Trophoblast cell (in vitro differentiated cells and primary cell): ENCODE results near the gene SKAP1.

ENCODE experiments used
- DNase-seq, 2 donors: peaks; one replicate each; pipeline ENCODE4 v3.0.0-alpha.2; 2016
- H2AFZ ChIP-seq: 2 replicates; pipeline ENCODE4 v1.6.1; 2013; ENCODE audit warnings: low read length, moderate library complexity, mild to moderate bottlenecking; ENCODE audit not compliant: insufficient read depth, poor library complexity
- H2AK5ac ChIP-seq: 2 replicates; pipeline ENCODE4 v1.6.1; 2013; ENCODE audit warnings: mild to moderate bottlenecking, low read length
- H2BK120ac ChIP-seq: 2 replicates; pipeline ENCODE4 v1.6.1; 2013; ENCODE audit warnings: low read length, mild to moderate bottlenecking, moderate library complexity; ENCODE audit not compliant: insufficient read depth, poor library complexity
- H2BK12ac ChIP-seq: 2 replicates; pipeline ENCODE4 v1.6.1; 2013; ENCODE audit warnings: mild to moderate bottlenecking, low read length, moderate library complexity
- H2BK5ac ChIP-seq: 2 replicates; pipeline ENCODE4 v1.6.1; 2013; ENCODE audit warnings: low read length, low read depth, moderate library complexity, mild to moderate bottlenecking; ENCODE audit not compliant: poor library complexity
- H3K14ac ChIP-seq: 2 replicates; pipeline ENCODE4 v1.6.1; 2013; ENCODE audit warnings: mild to moderate bottlenecking, low read length
- H3K18ac ChIP-seq: 2 replicates; pipeline ENCODE4 v1.6.1; 2013; ENCODE audit warnings: mild to moderate bottlenecking, low read length
- H3K23ac ChIP-seq: 2 replicates; pipeline ENCODE4 v1.6.1; 2013; ENCODE audit warnings: low read length
- H3K27ac ChIP-seq: 2 replicates; pipeline ENCODE4 v1.5.1; 2013; ENCODE audit warnings: low read depth, mild to moderate bottlenecking, inconsistent platforms, low read length, moderate library complexity
- H3K27me3 ChIP-seq: 2 replicates; pipeline ENCODE4 v1.6.1; 2013; ENCODE audit warnings: inconsistent platforms, mild to moderate bottlenecking, low read length, moderate library complexity; ENCODE audit not compliant: insufficient read depth
- H3K36me3 ChIP-seq, 2 experiments: 1 replicate in 1 of 2; 2 replicates in 1 of 2; pipeline ENCODE4 v1.6.1; 2013; ENCODE audit warnings: low read length in 2 of 2, mild to moderate bottlenecking in 2 of 2, moderate library complexity in 1 of 2; ENCODE audit not compliant: insufficient read depth in 2 of 2, control insufficient read depth in 1 of 2
- H3K4ac ChIP-seq: 2 replicates; pipeline ENCODE4 v1.6.1; 2013; ENCODE audit warnings: low read depth, mild to moderate bottlenecking, low read length, moderate library complexity
- H3K4me1 ChIP-seq, 2 experiments: 1 replicate in 1 of 2; 2 replicates in 1 of 2; pipeline ENCODE4 v1.6.1; 2013; ENCODE audit warnings: low read length in 2 of 2, mild to moderate bottlenecking in 2 of 2, moderate library complexity in 1 of 2; ENCODE audit not compliant: insufficient read depth in 2 of 2, control insufficient read depth in 1 of 2
- H3K4me2 ChIP-seq: 2 replicates; pipeline ENCODE4 v1.6.1; 2013; ENCODE audit warnings: inconsistent platforms, mild to moderate bottlenecking, low read length, moderate library complexity
- H3K4me3 ChIP-seq: 2 replicates; pipeline ENCODE4 v1.5.1; 2013; ENCODE audit warnings: mild to moderate bottlenecking, low read depth, low read length, inconsistent platforms
- H3K79me1 ChIP-seq: one replicate; pipeline ENCODE4 v1.6.1; 2013; ENCODE audit warnings: low read length
- H3K79me2 ChIP-seq: 2 replicates; pipeline ENCODE4 v1.6.1; 2013; ENCODE audit warnings: low read length, mild to moderate bottlenecking; ENCODE audit not compliant: control insufficient read depth, insufficient read depth, poor library complexity
- H3K9ac ChIP-seq: 2 replicates; pipeline ENCODE4 v1.6.1; 2013; ENCODE audit warnings: mild to moderate bottlenecking, low read length
- H3K9me3 ChIP-seq: 2 replicates; pipeline ENCODE4 v1.6.1; 2013; ENCODE audit warnings: low read depth, mild to moderate bottlenecking, control low read depth, inconsistent platforms, low read length; ENCODE audit not compliant: insufficient read depth
- H4K12ac ChIP-seq: 2 replicates; pipeline ENCODE4 v1.6.1; 2013; ENCODE audit warnings: low read depth, mild to moderate bottlenecking, low read length, moderate library complexity
- H4K8ac ChIP-seq: 2 replicates; pipeline ENCODE4 v1.6.1; 2013; ENCODE audit warnings: low read depth, mild to moderate bottlenecking, low read length, moderate library complexity
- H4K91ac ChIP-seq: one replicate; pipeline ENCODE4 v1.6.1; 2013; ENCODE audit warnings: low read depth, mild to moderate bottlenecking, low read length, moderate library complexity
- WGBS: extraction: QIAGEN DNeasy Blood & Tissue Kit; methylation state at CpG from one replicate; pipeline ENCODE4 v1.1.7; 2013; ENCODE audit warnings: missing lambda C conversion rate; ENCODE audit not compliant: insufficient read length, insufficient coverage; ENCODE audit errors: extremely low coverage; 5-methylcytosine and 5-hydroxymethylcytosine counted together

The SKAP1 gene

DNA sequence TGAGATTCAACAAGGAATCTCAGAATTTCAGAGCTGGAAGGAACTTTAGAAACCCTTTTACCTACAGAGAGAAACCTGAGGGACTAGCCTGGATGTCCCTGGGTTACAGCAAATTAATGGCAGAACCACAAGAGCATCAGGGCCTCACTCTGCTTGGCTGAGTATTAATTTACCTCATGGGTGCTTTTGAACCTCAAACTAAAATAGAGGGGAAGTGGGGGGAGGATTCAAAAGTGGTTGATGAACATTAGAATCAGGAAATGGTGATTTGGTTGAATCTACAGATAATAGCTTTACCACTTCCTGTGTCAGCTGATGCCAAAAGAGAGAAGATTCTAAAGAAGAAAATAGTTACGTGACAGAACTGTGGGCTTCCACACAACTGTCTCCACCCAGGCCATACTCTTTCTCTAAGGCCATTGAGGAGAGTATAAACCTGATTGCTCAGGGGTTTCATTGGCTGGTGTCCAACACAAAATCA is 11.3 kb upstream of the SKAP1 start:
- no peak overlapping the region for H3K14ac ChIP-seq
- H3K27me3 ChIP-seq = no peaks in the 10 kb centered on the region
- WGBS = no CpG with 5 or more reads among the region's 1 CpG
- H3K4me2 ChIP-seq = no peak overlapping the region
- no peaks in the 10 kb centered on the region for H3K79me1 ChIP-seq
- H4K91ac ChIP-seq = no peak overlapping the region
- H3K79me2 ChIP-seq = no peaks in the 10 kb centered on the region
- H3K27ac ChIP-seq = no peak overlapping the region
- no peak overlapping the region for H3K23ac ChIP-seq
- H2BK12ac ChIP-seq = no peak overlapping the region
- H2BK120ac ChIP-seq = no peak overlapping the region
- H3K4ac ChIP-seq = no peak overlapping the region
- H3K4me3 ChIP-seq = no peak overlapping the region
- no peaks in the 10 kb centered on the region for H3K4me1 ChIP-seq
- no peak overlapping the region for H4K8ac ChIP-seq
- no peaks in the 10 kb centered on the region for H3K9me3 ChIP-seq
- H3K9ac ChIP-seq = no peak overlapping the region
- H3K18ac ChIP-seq = no peak overlapping the region
- no peaks in the 10 kb centered on the region for H3K36me3 ChIP-seq
- no peak overlapping the region for H2AFZ ChIP-seq
- no peak overlapping the region for H2AK5ac ChIP-seq
- no peak overlapping the region for H4K12ac ChIP-seq
- no peak overlapping the region for H2BK5ac ChIP-seq
- no peak for DNase-seq

DNA sequence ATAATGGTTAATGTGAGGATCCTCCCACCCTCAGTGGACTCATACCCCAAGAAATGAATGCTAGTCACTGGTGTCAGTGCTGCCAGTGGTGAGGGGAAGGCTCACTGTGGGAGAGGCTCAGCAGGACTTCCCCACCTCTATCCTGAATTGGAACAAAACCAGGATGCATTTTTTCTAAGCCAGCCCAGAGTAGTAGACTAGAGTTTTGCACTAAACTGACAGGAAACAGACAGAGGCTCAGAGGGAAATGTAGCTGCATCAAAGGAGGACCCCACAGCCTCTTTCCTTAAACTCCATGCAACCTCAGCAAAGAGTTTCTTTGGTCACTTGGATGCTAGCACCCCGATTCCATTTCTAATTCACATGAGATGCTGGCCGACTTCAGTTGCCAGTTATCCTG is 10.7 kb upstream of the SKAP1 start:
- no peaks in the 10 kb centered on the region for H3K9me3 ChIP-seq
- H4K8ac ChIP-seq = no peak overlapping the region
- H2AK5ac ChIP-seq = no peak overlapping the region
- no peak for DNase-seq
- H3K79me2 ChIP-seq = no peaks in the 10 kb centered on the region
- H2AFZ ChIP-seq = no peak overlapping the region
- no peak overlapping the region for H2BK120ac ChIP-seq
- no peak overlapping the region for H3K4me2 ChIP-seq
- H2BK5ac ChIP-seq = no peak overlapping the region
- H3K14ac ChIP-seq = no peak overlapping the region
- no peaks in the 10 kb centered on the region for H3K27me3 ChIP-seq
- H3K4me3 ChIP-seq = no peak overlapping the region
- no peak overlapping the region for H3K9ac ChIP-seq
- H4K12ac ChIP-seq = no peak overlapping the region
- no peaks in the 10 kb centered on the region for H3K79me1 ChIP-seq
- no peak overlapping the region for H3K18ac ChIP-seq
- H3K27ac ChIP-seq = no peak overlapping the region
- H4K91ac ChIP-seq = no peak overlapping the region
- no peaks in the 10 kb centered on the region for H3K4me1 ChIP-seq
- WGBS = no CpG with 5 or more reads among the region's 2 CpGs
- no peak overlapping the region for H3K23ac ChIP-seq
- H2BK12ac ChIP-seq = no peak overlapping the region
- H3K4ac ChIP-seq = no peak overlapping the region
- H3K36me3 ChIP-seq = no peaks in the 10 kb centered on the region

DNA sequence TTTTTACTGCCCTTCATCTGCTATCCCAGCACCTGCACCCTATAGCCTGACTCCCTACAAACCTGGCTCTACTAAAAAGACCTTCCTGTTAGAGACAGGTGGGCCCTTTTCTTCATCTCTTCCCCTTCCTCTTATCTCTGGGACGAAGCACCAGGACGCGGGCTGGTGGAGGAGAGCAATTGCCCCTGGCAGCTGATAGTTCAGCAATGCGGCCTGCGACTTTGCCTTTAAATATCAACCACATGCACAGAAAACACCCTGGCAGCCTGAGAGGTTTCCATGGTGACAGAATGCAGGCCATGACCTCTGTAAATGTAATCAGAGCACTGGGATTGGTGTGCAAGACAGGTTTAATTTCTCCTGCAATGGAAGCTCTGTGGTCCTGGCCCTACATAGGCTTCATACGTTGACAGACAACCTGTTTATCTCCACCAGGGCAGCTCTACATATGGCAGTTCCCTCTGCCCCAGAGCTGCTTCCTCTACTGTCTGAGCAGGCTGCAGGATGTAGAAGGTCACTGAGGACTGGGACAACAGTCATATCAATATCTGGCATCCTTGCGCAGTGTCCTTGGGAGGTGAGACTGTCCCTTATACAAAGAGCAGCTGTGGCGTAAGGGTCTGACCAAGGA is 10.0 kb upstream of the SKAP1 start:
- no peak overlapping the region for H2AFZ ChIP-seq
- H4K12ac ChIP-seq = no peak overlapping the region
- H2BK120ac ChIP-seq = no peak overlapping the region
- H3K36me3 ChIP-seq = no peaks in the 10 kb centered on the region
- H3K18ac ChIP-seq = no peak overlapping the region
- no peak overlapping the region for H2AK5ac ChIP-seq
- no peak overlapping the region for H4K91ac ChIP-seq
- H3K27me3 ChIP-seq = no peaks in the 10 kb centered on the region
- no peak overlapping the region for H3K4me3 ChIP-seq
- H3K9ac ChIP-seq = no peak overlapping the region
- H3K4me2 ChIP-seq = no peak overlapping the region
- H3K79me1 ChIP-seq = no peaks in the 10 kb centered on the region
- no peak overlapping the region for H3K14ac ChIP-seq
- no peak overlapping the region for H3K4ac ChIP-seq
- H3K9me3 ChIP-seq = no peaks in the 10 kb centered on the region
- DNase-seq = no peak
- H2BK12ac ChIP-seq = no peak overlapping the region
- H3K79me2 ChIP-seq = no peaks in the 10 kb centered on the region
- H3K27ac ChIP-seq = no peak overlapping the region
- H3K4me1 ChIP-seq = no peaks in the 10 kb centered on the region
- H2BK5ac ChIP-seq = no peak overlapping the region
- H4K8ac ChIP-seq = no peak overlapping the region
- H3K23ac ChIP-seq = no peak overlapping the region
- WGBS = no CpG with 5 or more reads among the region's 8 CpGs

DNA sequence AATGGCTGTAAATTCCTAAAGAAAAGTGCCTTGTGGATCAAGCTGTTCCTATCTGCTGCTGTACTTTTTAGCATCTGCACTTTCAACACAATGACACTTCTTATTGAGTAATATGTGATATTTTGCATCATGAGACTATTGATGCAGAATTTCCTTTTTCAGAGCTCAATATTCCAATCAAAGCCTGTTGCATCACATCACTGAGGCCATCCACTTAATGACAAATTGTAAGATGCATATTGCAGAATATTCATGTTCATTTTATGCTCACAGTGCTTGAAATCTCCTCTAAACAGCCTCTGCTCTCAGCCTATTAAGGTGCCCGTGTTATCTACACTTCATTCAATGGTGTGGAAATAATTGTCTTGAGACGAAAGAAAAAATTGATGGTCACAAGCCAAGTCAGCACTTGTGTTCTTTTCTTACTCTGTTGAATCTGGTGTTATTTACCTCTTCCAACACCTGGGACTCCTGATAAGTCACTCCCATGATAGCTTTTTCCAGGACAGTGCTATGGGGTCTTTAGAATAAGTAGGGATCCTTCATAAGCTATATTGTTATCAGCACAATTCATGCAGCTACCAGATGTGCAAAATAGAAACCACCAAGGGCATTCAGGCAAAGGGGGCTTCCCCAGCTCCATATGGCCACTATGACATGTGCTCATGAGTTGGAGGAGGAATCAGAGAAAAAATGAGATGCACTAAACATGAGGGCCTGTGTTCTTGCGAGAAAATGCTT is 9.3 kb upstream of the SKAP1 start:
- Histone ChIP-seq H2AFZ (no peak overlapping the region), H2BK12ac (no peak overlapping the region), H4K91ac (no peak overlapping the region), H3K79me2 (no peaks in the 10 kb centered on the region), H3K79me1 (no peaks in the 10 kb centered on the region), H3K9ac (no peak overlapping the region), H3K14ac (no peak overlapping the region), H3K27ac (no peak overlapping the region), H3K9me3 (no peaks in the 10 kb centered on the region), H2BK5ac (no peak overlapping the region), H3K18ac (no peak overlapping the region), H3K23ac (no peak overlapping the region), H4K12ac (no peak overlapping the region), H4K8ac (no peak overlapping the region), H3K4me3 (no peak overlapping the region), H2AK5ac (no peak overlapping the region), H2BK120ac (no peak overlapping the region), H3K4me2 (no peak overlapping the region), H3K4ac (no peak overlapping the region), H3K36me3 (no peaks in the 10 kb centered on the region), H3K27me3 (no peaks in the 10 kb centered on the region), H3K4me1 (no peaks in the 10 kb centered on the region)
- WGBS = no CpG with 5 or more reads among the region's 3 CpGs
- no peak for DNase-seq
